ENCODE data around the gene MRPL34.

Gene MRPL34

DNA sequence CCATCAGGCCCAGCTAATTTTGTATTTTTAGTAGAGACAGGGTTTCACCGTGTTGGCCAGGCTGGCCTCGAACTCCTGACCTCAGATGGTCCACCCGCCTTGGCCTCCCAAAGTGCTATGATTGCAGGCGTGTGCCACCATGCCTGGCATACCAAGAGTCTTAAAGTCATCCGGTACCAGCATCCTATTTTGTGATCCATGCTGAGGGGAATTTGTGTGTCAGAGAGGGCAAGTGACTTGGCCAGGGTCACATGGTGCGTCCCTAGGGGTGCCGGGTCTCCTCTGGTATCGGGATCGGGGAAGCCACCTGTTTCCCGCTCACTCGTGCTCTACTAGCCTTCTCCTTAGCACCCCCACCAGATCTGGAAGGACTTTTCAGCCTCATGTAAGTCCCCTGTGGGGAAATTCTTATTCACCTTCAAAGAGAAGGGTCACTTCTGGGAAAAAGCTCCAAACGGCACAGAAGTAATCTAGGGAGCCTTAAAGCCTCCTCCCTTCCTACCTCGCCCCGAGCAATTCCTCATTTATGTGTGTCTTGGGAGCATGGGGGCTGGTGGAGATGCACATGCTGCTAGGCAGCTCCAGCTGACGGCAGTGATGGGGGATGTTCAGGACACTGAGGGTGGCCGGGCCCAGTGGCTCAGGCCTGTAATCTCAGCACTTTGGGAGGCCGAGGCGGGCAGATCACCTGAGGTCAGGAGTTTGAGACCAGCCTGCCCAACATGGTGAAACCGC lies 30.1 kb upstream of the MRPL34 start:
- H3K27ac Mint-ChIP-seq, result no peak overlapping the region

DNA sequence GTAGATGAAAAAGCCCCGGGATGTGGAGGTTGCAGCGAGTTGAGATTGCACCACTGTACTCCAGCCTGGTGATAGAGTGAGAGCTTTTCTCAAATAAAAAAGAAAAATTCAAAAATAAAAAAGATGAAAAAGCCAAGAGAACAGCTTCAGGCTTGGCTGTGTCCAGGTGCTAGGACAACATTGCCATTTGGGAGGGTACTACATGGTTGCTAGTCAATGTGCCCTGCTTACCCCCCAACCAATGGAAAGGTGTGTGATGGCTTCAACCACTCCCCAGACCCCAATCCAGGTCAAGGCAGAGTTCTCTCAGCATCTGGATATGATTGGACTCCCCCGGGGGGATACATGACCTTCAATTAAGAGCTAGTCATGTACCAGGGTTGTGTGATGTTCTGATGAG lies 26.2 kb upstream of the MRPL34 start:
- H3K9me3 Mint-ChIP-seq, result no peaks in the 10 kb centered on the region

More for the DNA sequence above, 30.1 kb upstream of the MRPL34 start:
- Mint-ChIP-seq H3K4me1 (no peaks in the 10 kb centered on the region), H3K27me3 (no peaks in the 10 kb centered on the region), H3K36me3 (peaks cover 24% of the 10 kb centered on the region), H3K4me3 (no peak overlapping the region), H3K9me3 (no peaks in the 10 kb centered on the region)
- no peak for DNase-seq (ENCODE audit: low spot score in 2 of 2)
- ATAC-seq (ENCODE audit: low read depth), result no peak

GRCh38 chr19:17281391-17282304 lies 24.0 kb upstream of the MRPL34 start, which contains the start of gene ANKLE1:
Gene ANKLE1 (plus strand): TSS chr19:17281901. CDS start chr19:17281921, 20 bp downstream.
- Mint-ChIP-seq H3K36me3 (peaks cover 10% of the 10 kb centered on the region), H3K27me3 (no peaks in the 10 kb centered on the region), H3K4me1 (peaks cover 8% of the 10 kb centered on the region), H3K9me3 (no peaks in the 10 kb centered on the region), H3K27ac (peak within 1 kb of the TSS; percentile 53), H3K4me3 (peak within 1 kb of the TSS; percentile 87)
- peak; percentile 62 for ATAC-seq (ENCODE audit: low read depth)
- DNase-seq (ENCODE audit: low spot score in 2 of 2), result peak in 1 of 2 donors; percentile 61

More for the DNA sequence above, 26.2 kb upstream of the MRPL34 start:
- Mint-ChIP-seq H3K36me3 (peaks cover 18% of the 10 kb centered on the region), H3K4me1 (peaks cover 8% of the 10 kb centered on the region), H3K27me3 (no peaks in the 10 kb centered on the region), H3K4me3 (no peak overlapping the region), H3K27ac (no peak overlapping the region)
- ATAC-seq (ENCODE audit: low read depth) (no peak), DNase-seq (ENCODE audit: low spot score in 2 of 2) (no peak)

DNA sequence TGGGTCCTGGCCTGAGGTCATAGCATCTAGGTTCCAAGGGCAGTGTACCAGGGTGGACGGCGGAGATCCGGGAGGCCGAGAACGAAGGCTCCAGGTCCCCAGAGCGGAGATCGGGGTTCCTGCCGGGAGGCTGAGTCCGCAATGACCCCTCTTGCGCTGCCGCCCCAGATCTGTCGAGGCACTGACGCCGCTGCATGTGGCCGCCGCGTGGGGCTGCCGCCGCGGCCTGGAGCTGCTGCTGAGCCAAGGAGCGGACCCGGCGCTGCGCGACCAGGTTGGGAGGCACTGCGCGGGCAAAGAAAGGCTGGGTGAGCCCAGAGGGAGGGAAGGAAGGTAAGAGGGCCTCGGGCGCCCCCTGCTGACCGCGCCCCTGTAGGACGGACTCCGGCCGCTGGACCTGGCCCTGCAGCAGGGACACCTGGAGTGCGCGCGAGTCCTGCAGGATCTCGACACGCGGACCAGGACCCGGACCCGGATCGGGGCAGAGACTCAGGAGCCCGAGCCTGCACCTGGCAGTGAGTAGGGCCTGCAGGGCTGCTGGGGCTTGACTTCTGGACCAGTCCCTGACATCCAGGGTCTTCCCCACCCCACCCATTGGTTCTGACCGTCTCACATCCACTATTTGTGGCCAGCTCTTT lies 23.1 kb upstream of the MRPL34 start:
- DNase-seq (ENCODE audit: low spot score in 2 of 2), result peak; percentile 78 to 84
- Mint-ChIP-seq H3K27ac (no peak overlapping the region), H3K4me1 (peaks cover 8% of the 10 kb centered on the region), H3K27me3 (no peaks in the 10 kb centered on the region), H3K4me3 (peak overlapping the region; percentile 87), H3K9me3 (no peaks in the 10 kb centered on the region), H3K36me3 (peaks cover under 1% of the 10 kb centered on the region)
- peak; percentile 84 for ATAC-seq (ENCODE audit: low read depth)

DNA sequence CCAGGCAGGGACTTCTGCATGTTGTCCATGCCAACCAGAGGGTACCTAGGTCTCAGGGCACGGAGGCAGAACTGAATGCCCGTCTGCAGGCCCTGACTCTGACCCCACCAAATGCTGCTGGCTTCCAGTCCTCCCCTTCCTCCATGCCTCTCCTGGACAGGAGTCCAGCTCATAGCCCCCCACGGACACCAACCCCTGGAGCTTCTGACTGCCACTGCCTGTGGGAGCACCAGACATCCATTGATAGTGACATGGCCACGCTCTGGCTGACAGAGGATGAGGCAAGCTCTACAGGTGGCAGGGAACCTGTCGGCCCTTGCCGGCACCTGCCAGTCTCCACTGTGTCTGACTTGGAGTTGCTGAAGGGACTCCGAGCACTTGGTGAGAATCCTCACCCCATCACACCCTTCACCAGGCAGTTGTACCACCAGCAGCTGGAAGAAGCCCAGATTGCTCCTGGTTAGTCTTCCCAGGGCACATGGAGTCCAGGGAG lies 22.1 kb upstream of the MRPL34 start:
- ATAC-seq (ENCODE audit: low read depth) (no peak), DNase-seq (ENCODE audit: low spot score in 2 of 2) (no peak)
- Mint-ChIP-seq H3K4me3 (peak overlapping the region; percentile 48), H3K9me3 (no peaks in the 10 kb centered on the region), H3K27ac (no peak overlapping the region), H3K27me3 (no peaks in the 10 kb centered on the region), H3K36me3 (no peaks in the 10 kb centered on the region), H3K4me1 (peaks cover 8% of the 10 kb centered on the region)

DNA sequence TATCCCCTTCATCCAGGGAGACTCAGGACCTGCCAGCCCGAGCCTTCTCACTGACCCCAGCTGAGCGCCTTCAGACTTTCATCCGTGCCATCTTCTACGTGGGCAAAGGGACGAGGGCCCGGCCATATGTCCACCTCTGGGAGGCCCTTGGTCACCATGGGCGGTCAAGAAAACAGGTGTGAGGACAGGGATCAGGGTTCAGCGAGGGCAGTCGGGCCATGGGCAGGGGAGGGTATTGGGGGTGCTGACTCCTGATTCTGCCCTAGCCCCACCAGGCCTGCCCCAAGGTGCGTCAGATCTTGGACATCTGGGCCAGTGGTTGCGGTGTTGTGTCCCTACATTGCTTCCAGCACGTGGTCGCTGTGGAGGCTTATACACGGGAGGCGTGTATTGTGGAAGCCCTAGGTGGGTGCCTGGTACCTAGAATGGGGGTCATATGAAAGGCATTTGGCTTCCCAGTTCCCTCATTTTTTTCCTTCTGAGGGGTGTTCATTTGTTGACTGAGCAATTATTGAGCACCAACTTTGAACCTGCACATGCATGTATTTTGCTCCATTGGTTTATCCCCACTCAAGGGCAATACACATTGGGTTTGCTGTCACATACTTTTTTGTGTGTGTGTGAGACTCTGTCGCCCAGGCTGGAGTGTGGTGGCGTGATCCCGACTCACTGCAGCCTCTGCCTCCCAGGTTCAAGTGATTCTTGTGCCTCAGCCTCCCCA lies 20.1 kb upstream of the MRPL34 start:
- Mint-ChIP-seq H3K9me3 (no peaks in the 10 kb centered on the region), H3K27ac (no peak overlapping the region), H3K27me3 (no peaks in the 10 kb centered on the region), H3K4me1 (peaks cover 8% of the 10 kb centered on the region), H3K4me3 (no peak overlapping the region), H3K36me3 (no peaks in the 10 kb centered on the region)
- no peak for ATAC-seq (ENCODE audit: low read depth)
- no peak for DNase-seq (ENCODE audit: low spot score in 2 of 2)

DNA sequence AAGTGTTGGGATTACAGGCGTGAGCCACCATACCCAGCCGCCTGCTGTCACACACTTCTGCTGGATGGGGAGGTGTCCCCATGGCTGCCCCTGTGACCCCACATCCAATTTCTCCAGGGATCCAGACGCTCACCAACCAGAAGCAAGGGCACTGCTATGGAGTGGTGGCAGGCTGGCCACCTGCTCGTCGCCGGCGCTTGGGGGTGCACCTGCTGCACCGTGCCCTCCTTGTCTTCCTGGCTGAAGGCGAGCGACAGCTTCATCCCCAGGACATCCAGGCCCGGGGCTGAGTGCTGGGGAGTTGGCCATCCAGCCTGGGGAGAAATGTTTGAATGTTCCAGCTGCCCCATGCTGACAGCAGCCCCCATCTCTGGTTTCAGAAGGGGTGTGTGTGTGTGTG lies 19.4 kb upstream of the MRPL34 start:
- no peaks in the 10 kb centered on the region for H3K36me3 Mint-ChIP-seq
- no peak for ATAC-seq (ENCODE audit: low read depth)
- no peaks in the 10 kb centered on the region for H3K27me3 Mint-ChIP-seq
- H3K4me3 Mint-ChIP-seq, result no peak overlapping the region
- peaks cover 8% of the 10 kb centered on the region for H3K4me1 Mint-ChIP-seq
- no peaks in the 10 kb centered on the region for H3K9me3 Mint-ChIP-seq
- no peak for DNase-seq (ENCODE audit: low spot score in 2 of 2)
- no peak overlapping the region for H3K27ac Mint-ChIP-seq

DNA sequence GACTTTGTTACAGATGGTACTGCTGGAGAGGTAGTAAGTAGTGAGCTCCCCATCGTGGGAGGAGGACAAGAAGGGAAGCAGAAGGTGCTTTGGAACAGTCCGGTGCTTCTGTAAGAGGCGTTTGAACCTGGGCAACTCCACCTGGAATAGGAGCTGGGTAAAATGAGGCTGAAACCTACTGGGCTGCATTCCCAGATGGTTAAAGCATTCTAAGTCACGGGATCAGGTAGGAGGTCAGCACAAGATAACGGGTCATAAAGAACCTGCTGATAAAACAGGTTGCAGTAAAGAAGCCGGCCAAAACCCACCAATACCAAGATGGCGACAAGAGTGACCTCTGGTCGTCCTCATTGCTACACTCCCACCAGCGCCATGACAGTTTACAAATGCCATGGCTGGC lies 18.9 kb upstream of the MRPL34 start:
- H3K9me3 Mint-ChIP-seq, result no peaks in the 10 kb centered on the region
- no peak overlapping the region for H3K4me3 Mint-ChIP-seq
- ATAC-seq (ENCODE audit: low read depth) (no peak), DNase-seq (ENCODE audit: low spot score in 2 of 2) (no peak)
- no peaks in the 10 kb centered on the region for H3K27me3 Mint-ChIP-seq
- no peaks in the 10 kb centered on the region for H3K36me3 Mint-ChIP-seq
- H3K27ac Mint-ChIP-seq, result no peak overlapping the region
- H3K4me1 Mint-ChIP-seq, result peaks cover 5% of the 10 kb centered on the region

- Mint-ChIP-seq H3K9me3 (no peaks in the 10 kb centered on the region), H3K27me3 (no peaks in the 10 kb centered on the region), H3K36me3 (no peaks in the 10 kb centered on the region), H3K27ac (no peak overlapping the region), H3K4me1 (peaks cover 5% of the 10 kb centered on the region), H3K4me3 (no peak overlapping the region)
- peak in 1 of 2 donors; percentile 56 for DNase-seq (ENCODE audit: low spot score in 2 of 2)
- no peak for ATAC-seq (ENCODE audit: low read depth)
Measured at GRCh38 chr19:17289489-17289888, 16.2 kb upstream of the MRPL34 start.

DNA sequence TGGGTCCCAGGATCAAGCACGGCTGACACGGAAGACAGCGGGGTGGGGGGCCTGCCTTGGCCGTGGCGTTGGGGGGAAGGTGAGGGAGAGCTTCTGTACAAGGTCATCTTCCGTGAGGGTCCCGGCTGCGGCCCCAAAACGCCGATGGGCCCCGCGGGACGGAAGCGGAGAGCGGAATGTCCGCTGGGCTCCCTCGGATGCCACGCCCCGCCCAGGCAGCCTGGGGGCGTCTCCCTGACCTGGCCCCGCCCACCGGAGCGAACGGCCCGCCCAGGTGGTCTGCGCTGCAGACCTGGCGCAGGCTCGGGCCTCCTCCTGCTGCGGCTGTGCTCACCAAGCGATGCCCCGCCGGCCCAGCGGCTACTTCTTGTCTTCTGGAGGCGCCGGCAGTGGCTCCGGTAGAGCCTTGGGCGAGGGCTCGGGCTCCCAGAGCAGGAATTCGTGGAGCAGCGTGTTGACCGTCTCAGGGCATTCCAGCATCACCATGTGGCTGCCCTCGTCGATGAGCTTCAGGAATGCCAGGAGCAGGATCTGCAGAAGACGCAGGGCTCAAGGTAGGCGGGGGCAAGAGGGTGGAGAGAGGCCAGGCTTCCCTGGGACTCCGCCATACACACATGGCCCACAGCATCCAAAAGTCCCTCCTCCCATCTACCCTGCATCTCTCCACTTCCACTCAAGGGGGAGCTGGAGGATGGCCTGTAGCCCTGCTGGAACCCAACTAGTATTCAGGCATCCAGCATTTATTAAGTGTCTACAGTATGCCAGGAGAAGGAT lies 13.2 kb upstream of the MRPL34 start:
- Mint-ChIP-seq H3K27ac (no peak overlapping the region), H3K36me3 (no peaks in the 10 kb centered on the region), H3K4me1 (peaks cover 5% of the 10 kb centered on the region), H3K27me3 (no peaks in the 10 kb centered on the region), H3K9me3 (no peaks in the 10 kb centered on the region), H3K4me3 (peak overlapping the region; percentile 82)
- DNase-seq (ENCODE audit: low spot score in 2 of 2) (peak; percentile 81 to 87), ATAC-seq (ENCODE audit: low read depth) (peak; percentile 89)

- DNase-seq (ENCODE audit: low spot score in 2 of 2), result no peak
- H3K9me3 Mint-ChIP-seq, result no peaks in the 10 kb centered on the region
- H3K4me3 Mint-ChIP-seq, result no peak overlapping the region
- no peaks in the 10 kb centered on the region for H3K27me3 Mint-ChIP-seq
- no peak for ATAC-seq (ENCODE audit: low read depth)
- no peak overlapping the region for H3K27ac Mint-ChIP-seq
- peaks cover 5% of the 10 kb centered on the region for H3K4me1 Mint-ChIP-seq
- no peaks in the 10 kb centered on the region for H3K36me3 Mint-ChIP-seq
Measured at GRCh38 chr19:17293605-17294004, 12.1 kb upstream of the MRPL34 start.

DNA sequence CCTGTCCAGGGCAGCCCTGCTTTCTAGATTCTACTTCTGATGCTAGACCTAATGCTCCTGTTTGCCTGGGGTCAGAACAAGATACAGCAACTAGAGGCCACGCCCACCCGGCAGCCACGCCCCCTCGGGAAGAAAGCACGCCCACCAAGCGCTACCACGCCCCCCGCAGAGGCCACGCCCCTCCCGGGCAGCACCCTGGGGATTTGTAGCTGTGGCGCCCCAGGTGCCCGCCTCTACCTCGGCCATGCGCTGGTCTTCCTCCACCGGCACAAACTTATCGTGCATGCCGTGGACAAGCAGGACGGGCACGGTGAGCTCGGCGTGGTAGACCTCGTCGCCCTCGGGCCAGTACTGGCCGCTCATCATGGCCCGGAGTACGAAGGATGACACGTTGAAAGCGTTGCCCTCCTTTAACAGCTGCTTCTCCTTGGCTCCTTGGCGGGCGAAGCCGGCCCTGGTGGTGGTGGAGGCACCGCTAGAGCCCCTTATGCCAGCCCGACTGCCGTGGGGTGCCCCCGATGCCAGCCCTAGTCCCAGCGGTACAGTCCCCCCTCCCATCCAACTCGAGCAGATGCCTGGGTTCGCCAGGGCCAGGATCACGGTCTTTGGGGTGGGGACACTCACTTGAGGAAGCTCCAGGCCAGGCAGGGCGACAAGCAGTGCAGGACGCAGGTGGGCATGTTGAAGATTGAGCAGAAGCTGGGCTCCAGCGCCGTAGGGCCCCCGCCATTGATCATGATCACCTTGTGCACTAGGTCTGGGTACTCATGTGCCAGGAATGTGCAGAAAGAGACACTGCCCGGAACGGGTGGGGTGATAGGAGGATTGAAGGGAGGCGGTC lies 11.4 kb upstream of the MRPL34 start:
- H3K4me1 Mint-ChIP-seq, result peaks cover 5% of the 10 kb centered on the region
- H3K9me3 Mint-ChIP-seq, result no peaks in the 10 kb centered on the region
- DNase-seq (ENCODE audit: low spot score in 2 of 2) (peak; percentile 60 to 82), ATAC-seq (ENCODE audit: low read depth) (peak; percentile 26)
- no peak overlapping the region for H3K27ac Mint-ChIP-seq
- no peaks in the 10 kb centered on the region for H3K36me3 Mint-ChIP-seq
- H3K4me3 Mint-ChIP-seq, result no peak overlapping the region
- H3K27me3 Mint-ChIP-seq, result no peaks in the 10 kb centered on the region

Data from memory B cell (primary cell).